NCI-H2107 treated with DMSO at 0.1 percent for 48 hours (cell line): ENCODE data around the gene MYD88.
A peak's percentile ranks its signal among the peaks of the same experiment; 100 is the strongest.

Experiments
- DNase-seq: peaks from one replicate; lab custom pipeline; 2025; ENCODE audit not compliant: unreplicated experiment; lab: John Stamatoyannopoulos, UW

The MYD88 gene

GRCh38 chr3:38163841-38164642, 25.6 kb downstream of the MYD88 start:
- no peak for DNase-seq

DNA sequence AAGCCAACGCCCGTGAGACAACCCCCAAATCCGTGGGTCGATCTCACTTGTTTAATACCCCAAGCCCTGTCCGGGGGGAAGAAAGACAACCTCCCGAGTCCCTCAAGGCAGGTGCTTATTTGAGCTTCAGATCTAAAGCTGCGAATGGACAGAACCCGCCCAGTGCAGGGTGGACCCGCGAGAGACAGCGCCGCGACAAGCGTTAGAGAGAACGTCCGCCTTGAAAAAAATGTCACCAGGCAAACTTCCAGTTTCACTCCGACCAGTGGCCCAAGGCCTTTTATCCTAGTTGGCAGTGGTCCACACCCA, 26.1 kb downstream of the MYD88 start:
- no peak for DNase-seq

- DNase-seq = peak; percentile 91
Observed at GRCh38 chr3:38164952-38165721, 26.7 kb downstream of the MYD88 start, which contains the start of gene OXSR1. TSS of gene OXSR1 (plus strand) at chr3:38165537. CDS start at chr3:38165877, 340 bp downstream.

- no peak for DNase-seq
Observed at GRCh38 chr3:38165722-38166387, 27.4 kb downstream of the MYD88 start.

DNA sequence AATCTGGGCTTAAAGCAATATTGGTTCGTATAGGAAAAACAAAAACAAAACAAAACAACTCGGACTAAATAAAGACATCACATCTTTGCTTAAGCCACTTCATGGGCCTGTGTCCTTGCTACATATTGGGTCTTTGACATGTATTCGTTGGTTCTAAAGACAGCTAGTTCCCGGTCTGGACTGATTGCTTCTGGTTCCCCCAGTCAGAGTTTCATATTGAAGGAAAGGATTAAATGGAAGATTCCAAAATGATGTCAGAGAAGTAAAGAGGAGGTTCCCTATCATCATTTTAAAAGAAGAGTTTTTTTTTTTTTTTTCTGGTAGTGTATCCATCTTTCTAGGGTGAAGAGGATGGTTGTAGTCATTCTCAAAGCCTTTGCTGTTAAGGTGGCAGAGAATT, 29.1 kb downstream of the MYD88 start:
- DNase-seq = no peak

DNA sequence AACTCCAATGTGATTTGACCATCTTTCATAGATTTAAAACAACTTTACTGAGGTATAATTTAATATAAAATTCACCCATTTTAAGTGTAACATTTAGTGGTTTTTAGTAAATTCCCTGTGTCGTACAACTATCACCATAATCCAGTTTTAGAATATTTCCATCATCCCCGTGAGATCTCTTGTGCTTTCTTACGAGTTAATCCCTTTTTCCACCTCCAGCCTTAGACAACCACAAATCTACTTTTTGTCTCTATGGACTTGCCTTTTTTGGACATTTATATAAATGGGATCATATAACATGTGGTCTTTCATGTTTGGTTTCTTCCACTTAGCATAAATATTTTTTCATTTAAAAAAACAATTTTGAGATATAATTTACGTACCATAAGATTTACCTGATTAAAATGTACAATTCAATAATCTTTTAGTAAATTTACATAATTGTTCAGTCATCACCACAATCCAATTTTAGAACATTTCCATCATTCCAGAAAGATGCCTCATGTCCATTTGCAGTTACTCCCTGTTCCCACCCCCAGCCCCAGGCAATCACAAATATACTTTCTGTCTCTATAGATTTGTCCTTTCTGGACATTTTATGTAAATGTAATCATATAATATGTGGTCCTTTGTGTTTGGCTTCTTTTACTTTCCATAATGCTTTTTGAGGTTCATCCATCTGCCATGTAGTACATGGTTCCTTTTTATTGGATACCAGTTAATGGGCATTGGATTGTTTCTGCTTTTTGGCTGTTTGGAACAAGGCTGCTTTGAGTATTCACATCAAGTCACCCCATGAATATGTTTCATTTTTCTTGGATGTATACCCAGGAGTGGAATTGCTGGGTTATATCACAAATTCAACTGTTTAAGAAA, 29.9 kb downstream of the MYD88 start:
- DNase-seq = no peak

DNA sequence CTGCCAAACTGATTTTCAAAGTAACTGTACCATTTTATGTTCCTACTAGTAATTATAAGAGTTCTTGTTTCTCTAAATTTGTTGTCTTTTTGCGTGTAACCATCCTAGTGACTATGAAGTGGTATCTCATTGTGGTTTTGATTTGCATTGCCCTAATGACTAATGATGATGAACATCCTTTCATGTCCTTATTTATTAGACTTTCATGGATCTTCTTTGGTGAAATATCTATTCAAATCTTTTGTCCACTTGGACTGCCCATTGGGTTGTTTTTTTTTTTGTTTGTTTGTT, 30.5 kb downstream of the MYD88 start:
- DNase-seq = no peak

GRCh38 chr3:38170722-38171121, 32.3 kb downstream of the MYD88 start:
- no peak for DNase-seq

GRCh38 chr3:38171622-38172021, 33.2 kb downstream of the MYD88 start:
- DNase-seq = no peak

GRCh38 chr3:38173834-38174418, 35.5 kb downstream of the MYD88 start:
- no peak for DNase-seq

DNA sequence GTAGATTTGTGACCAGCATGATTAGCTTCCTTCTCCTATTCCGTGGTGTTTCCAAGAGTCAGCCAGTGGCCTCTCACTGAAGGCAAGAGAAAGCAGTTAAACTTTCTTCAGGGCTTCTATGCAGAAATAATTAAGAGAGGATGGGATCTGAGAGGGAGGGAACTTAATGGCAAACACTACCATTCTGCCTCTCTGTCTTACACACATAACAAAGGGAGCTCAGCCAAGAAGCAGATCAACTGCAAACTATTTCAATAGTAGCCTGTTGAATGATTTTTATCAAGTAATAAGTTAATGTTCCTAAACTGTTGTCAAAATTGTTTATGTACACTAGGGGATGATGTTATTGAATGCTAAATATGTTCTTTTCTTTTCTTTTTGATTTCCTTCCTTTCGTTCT, 38.7 kb downstream of the MYD88 start:
- DNase-seq = no peak

DNA sequence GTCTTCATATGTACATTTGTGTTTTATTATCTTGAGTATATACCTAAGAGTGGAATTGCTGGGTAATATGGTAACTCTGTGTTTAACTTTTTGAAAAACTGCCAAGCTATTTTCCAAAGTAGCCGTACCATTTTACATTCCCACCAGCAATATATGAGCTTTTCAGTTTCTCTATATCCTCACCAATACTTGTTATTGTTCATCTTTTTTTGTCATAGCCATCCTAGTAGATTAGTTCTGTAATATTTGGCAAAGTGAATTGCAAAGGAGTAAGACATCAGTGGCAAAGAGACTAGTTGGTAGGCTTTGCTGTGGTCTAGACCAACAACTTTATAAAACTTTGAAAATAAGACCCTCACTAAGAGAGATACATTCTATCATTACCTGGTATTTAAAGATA, 48.3 kb downstream of the MYD88 start:
- no peak for DNase-seq

- DNase-seq = no peak
Observed at GRCh38 chr3:38190481-38190881, 52.0 kb downstream of the MYD88 start.
